Mesenchymal stem cell (in vitro differentiated cells and primary cell): Measurements from ENCODE around the gene CTSK. TPM values are rescaled to one million over a fixed set of nuclear protein-coding genes. Genes with fewer than 3 reads are reported as not detected.

Experiments
- DNase-seq: peaks from one replicate; pipeline ENCODE4 v3.0.0-alpha.2; 2013
- H2AFZ ChIP-seq: one replicate; pipeline ENCODE4 v1.6.1; 2013; ENCODE audit warnings: low read depth, mild to moderate bottlenecking, control low read depth, inconsistent platforms, low read length, moderate library complexity
- H2AK5ac ChIP-seq: 2 replicates; pipeline ENCODE4 v1.6.1; 2013; ENCODE audit warnings: low read length, moderate library complexity, mild to moderate bottlenecking, inconsistent platforms; ENCODE audit not compliant: severe bottlenecking
- H2BK120ac ChIP-seq: one replicate; pipeline ENCODE4 v1.6.1; 2013; ENCODE audit warnings: low read depth, mild to moderate bottlenecking, inconsistent platforms, low read length, moderate library complexity
- H2BK12ac ChIP-seq, 2 experiments: one replicate each; pipeline ENCODE4 v1.6.1; 2013; ENCODE audit warnings: inconsistent platforms in 2 of 2, low read length in 2 of 2, mild to moderate bottlenecking in 2 of 2, moderate library complexity in 2 of 2, control low read depth in 1 of 2
- H2BK15ac ChIP-seq: one replicate; pipeline ENCODE4 v1.6.1; 2013; ENCODE audit warnings: mild to moderate bottlenecking, low read depth, inconsistent platforms; ENCODE audit not compliant: poor library complexity, severe bottlenecking
- H2BK5ac ChIP-seq: 2 replicates; pipeline ENCODE4 v1.6.1; 2013; ENCODE audit warnings: low read depth, mild to moderate bottlenecking, low read length, control low read depth, inconsistent platforms; ENCODE audit not compliant: poor library complexity, severe bottlenecking
- H3K14ac ChIP-seq, 2 experiments: one replicate each; pipeline ENCODE4 v1.6.1; 2013; ENCODE audit warnings: inconsistent platforms in 2 of 2, low read length in 2 of 2, control low read depth in 1 of 2, mild to moderate bottlenecking in 1 of 2, moderate library complexity in 1 of 2
- H3K18ac ChIP-seq, 2 experiments: one replicate each; pipeline ENCODE4 v1.6.1; 2013; ENCODE audit warnings: inconsistent platforms in 2 of 2, low read length in 2 of 2, control low read depth in 1 of 2, low read depth in 1 of 2, mild to moderate bottlenecking in 1 of 2
- H3K23ac ChIP-seq, 2 experiments: one replicate each; pipeline ENCODE4 v1.6.1; 2013; ENCODE audit warnings: inconsistent platforms in 2 of 2, low read length in 2 of 2, mild to moderate bottlenecking in 2 of 2, moderate library complexity in 2 of 2, control low read depth in 1 of 2
- H3K27ac ChIP-seq: 2 replicates; pipeline ENCODE4 v1.5.1; 2013; ENCODE audit warnings: mild to moderate bottlenecking, moderate library complexity, low read length, control low read depth, inconsistent platforms; ENCODE audit not compliant: poor library complexity, severe bottlenecking
- H3K27me3 ChIP-seq, 2 experiments: 2 replicates each; pipeline versions ENCODE4 v1.6.1 to v1.7.0; 2013; ENCODE audit warnings: low read length in 2 of 2, mild to moderate bottlenecking in 2 of 2, moderate library complexity in 2 of 2, control low read depth in 1 of 2, inconsistent platforms in 1 of 2; ENCODE audit not compliant: control insufficient read depth in 1 of 2, insufficient read depth in 1 of 2
- H3K36me3 ChIP-seq, 2 experiments: 2 replicates each; pipeline versions ENCODE4 v1.6.1 to v1.7.0; 2013; ENCODE audit warnings: low read length in 2 of 2, control low read depth in 1 of 2, inconsistent platforms in 1 of 2, low read depth in 1 of 2, mild to moderate bottlenecking in 1 of 2; ENCODE audit not compliant: insufficient read depth in 2 of 2, control insufficient read depth in 1 of 2
- H3K4ac ChIP-seq, 2 experiments: one replicate each; pipeline ENCODE4 v1.6.1; 2013; ENCODE audit warnings: inconsistent platforms in 2 of 2, low read length in 2 of 2, mild to moderate bottlenecking in 2 of 2, moderate library complexity in 2 of 2, control low read depth in 1 of 2, low read depth in 1 of 2
- H3K4me1 ChIP-seq: 2 replicates; pipeline ENCODE4 v1.6.1; 2013; ENCODE audit warnings: low read depth, low read length, control low read depth; ENCODE audit not compliant: control insufficient read depth, insufficient read depth
- H3K4me2 ChIP-seq: 2 replicates; pipeline ENCODE4 v1.6.1; 2013; ENCODE audit warnings: low read length, mild to moderate bottlenecking, inconsistent platforms; ENCODE audit not compliant: poor library complexity, severe bottlenecking
- H3K4me3 ChIP-seq, 2 experiments: 2 replicates each; pipeline versions ENCODE4 v1.5.1 to v1.7.0; 2013; ENCODE audit warnings: low read length in 2 of 2, mild to moderate bottlenecking in 2 of 2, control low read depth in 1 of 2, low read depth in 1 of 2; ENCODE audit not compliant: insufficient read depth in 1 of 2
- H3K79me1 ChIP-seq: replicated peaks from 2 replicates; pipeline ENCODE4 v1.6.1; 2013; ENCODE audit warnings: mild to moderate bottlenecking, control low read depth, low read length, inconsistent platforms; ENCODE audit not compliant: poor library complexity, severe bottlenecking
- H3K9ac ChIP-seq: 2 replicates; pipeline ENCODE4 v1.7.0; 2013; ENCODE audit warnings: mild to moderate bottlenecking, low read length, moderate library complexity
- H3K9me3 ChIP-seq: 2 replicates; pipeline ENCODE4 v1.7.0; 2013; ENCODE audit warnings: mild to moderate bottlenecking, low read length; ENCODE audit not compliant: control insufficient read depth
- H4K8ac ChIP-seq: one replicate; pipeline ENCODE4 v1.6.1; 2013; ENCODE audit warnings: inconsistent platforms, mild to moderate bottlenecking, low read length, moderate library complexity
- H4K91ac ChIP-seq: one replicate; pipeline ENCODE4 v1.6.1; 2013; ENCODE audit warnings: mild to moderate bottlenecking, low read length, inconsistent platforms
- WGBS: methylation state at CpG from one replicate; pipeline ENCODE4 v1.1.7; 2013; ENCODE audit warnings: mixed read lengths; 5-methylcytosine and 5-hydroxymethylcytosine counted together
- small RNA-seq: library from polyadenylated mRNA; stranded (forward); fragments of <200 nt; extraction: miRNeasy Mini kit (QIAGEN cat#:217004); gene quantifications from one replicate; pipeline ENCODE3, GENCODE V24; 2013; ENCODE audit warnings: low read depth

CTSK gene

GRCh38 chr1:150749720-150750311 is 58.2 kb downstream of the CTSK start:
- no peak overlapping the region for H2BK5ac ChIP-seq
- no peak overlapping the region for H3K18ac ChIP-seq
- H2BK120ac ChIP-seq = no peak overlapping the region
- no peaks in the 10 kb centered on the region for H3K4me1 ChIP-seq
- H2AFZ ChIP-seq = no peak overlapping the region
- no peak overlapping the region for H3K4ac ChIP-seq
- no peak overlapping the region for H2AK5ac ChIP-seq
- H3K27ac ChIP-seq = no peak overlapping the region
- no peak overlapping the region for H3K9ac ChIP-seq
- no peak overlapping the region for H4K91ac ChIP-seq
- no peaks in the 10 kb centered on the region for H3K9me3 ChIP-seq
- H3K14ac ChIP-seq = no peak overlapping the region
- no peaks in the 10 kb centered on the region for H3K27me3 ChIP-seq
- WGBS = 97% methylated on average over 4 of the region's 8 CpGs
- no peak overlapping the region for H4K8ac ChIP-seq
- H3K4me3 ChIP-seq = no peak overlapping the region
- no peaks in the 10 kb centered on the region for H3K79me1 ChIP-seq
- H3K4me2 ChIP-seq = no peak overlapping the region
- H2BK15ac ChIP-seq = no peak overlapping the region
- H3K23ac ChIP-seq = no peak overlapping the region
- H2BK12ac ChIP-seq = no peak overlapping the region
- peaks cover 0 to 15% of the 10 kb centered on the region in 2 experiments for H3K36me3 ChIP-seq
- no peak for DNase-seq

GRCh38 chr1:150748878-150749719 is 59.0 kb downstream of the CTSK start:
- no peak overlapping the region for H3K23ac ChIP-seq
- no peak overlapping the region for H3K4ac ChIP-seq
- no peak overlapping the region for H3K14ac ChIP-seq
- H2BK5ac ChIP-seq = no peak overlapping the region
- no peak overlapping the region for H3K18ac ChIP-seq
- H2BK12ac ChIP-seq = no peak overlapping the region
- peaks cover 0 to 15% of the 10 kb centered on the region in 2 experiments for H3K36me3 ChIP-seq
- no peak overlapping the region for H2BK120ac ChIP-seq
- H3K27ac ChIP-seq = no peak overlapping the region
- no peaks in the 10 kb centered on the region for H3K9me3 ChIP-seq
- H2AFZ ChIP-seq = no peak overlapping the region
- no peaks in the 10 kb centered on the region for H3K79me1 ChIP-seq
- H3K4me3 ChIP-seq = no peak overlapping the region
- H3K9ac ChIP-seq = no peak overlapping the region
- H4K91ac ChIP-seq = no peak overlapping the region
- H3K4me1 ChIP-seq = no peaks in the 10 kb centered on the region
- no peak overlapping the region for H4K8ac ChIP-seq
- no peak overlapping the region for H3K4me2 ChIP-seq
- no peak for DNase-seq
- H2BK15ac ChIP-seq = no peak overlapping the region
- no peaks in the 10 kb centered on the region for H3K27me3 ChIP-seq
- H2AK5ac ChIP-seq = no peak overlapping the region
- WGBS = 97% methylated on average over 3 of the region's 12 CpGs

Small RNA genes lying within 50 kb of the gene (small RNA-seq; reads per million reads assigned to genes)
- gene RNU6-1309P = not detected
